Subcutaneous abdominal adipose tissue (tissue), 5 donors: ENCODE results near the gene GPR107.
A peak's percentile ranks its signal among the peaks of the same experiment; 100 is the strongest.
"Not testable (repeated sequence)": the region's sequence is repeated elsewhere in the genome, so short reads cannot be mapped to it uniquely, and the experiment has no call there.

ENCODE experiments used
- H3K27ac ChIP-seq: one replicate; pipeline ENCODE4 v1.7.0; 2013; ENCODE audit warnings: low read depth, mild to moderate bottlenecking, inconsistent platforms, low read length, moderate library complexity
- H3K27me3 ChIP-seq, 5 donors: one replicate each; pipeline ENCODE4 v1.7.0; 2013; ENCODE audit warnings: low read length in 5 of 5, inconsistent platforms in 1 of 5; ENCODE audit not compliant: control insufficient read depth in 5 of 5, insufficient read depth in 4 of 5
- H3K36me3 ChIP-seq, 5 donors: one replicate each; pipeline ENCODE4 v1.7.0; 2013; ENCODE audit warnings: low read length in 5 of 5; ENCODE audit not compliant: control insufficient read depth in 5 of 5, insufficient read depth in 5 of 5
- H3K4me1 ChIP-seq, 5 donors: one replicate each; pipeline ENCODE4 v1.7.0; 2013; ENCODE audit warnings: low read length in 5 of 5, mild to moderate bottlenecking in 3 of 5, moderate library complexity in 1 of 5; ENCODE audit not compliant: control insufficient read depth in 5 of 5, insufficient read depth in 5 of 5
- H3K4me3 ChIP-seq, 5 donors: one replicate each; pipeline ENCODE4 v1.7.0; 2013; ENCODE audit warnings: low read length in 5 of 5, low read depth in 1 of 5
- H3K9ac ChIP-seq, 5 donors: one replicate each; pipeline ENCODE4 v1.7.0; 2013; ENCODE audit warnings: low read length in 5 of 5, mild to moderate bottlenecking in 4 of 5, moderate library complexity in 3 of 5
- H3K9me3 ChIP-seq, 5 donors: one replicate each; pipeline ENCODE4 v1.7.0; 2013; ENCODE audit warnings: low read length in 5 of 5; ENCODE audit not compliant: control insufficient read depth in 5 of 5
- donor health status: healthy.
- donor health status: healthy.
- donor health status: healthy.
- donor health status: healthy.
- donor health status: healthy.

Gene GPR107

GRCh38 chr9:130053504-130054324 is at the start of gene GPR107:
TSS of gene GPR107 (plus strand) at chr9:130053906. CDS start at chr9:130053933, 27 bp downstream.
- Histone ChIP-seq H3K36me3 (peaks cover 0 to 7% (median 4%) of the 10 kb centered on the region in 5 donors), H3K4me3 (peak within 1 kb of the TSS; percentile 90 to 96 (median 94)), H3K27ac (peak within 1 kb of the TSS; percentile 84), H3K4me1 (peaks cover 4 to 30% (median 24%) of the 10 kb centered on the region in 5 donors), H3K9ac (peak within 1 kb of the TSS; percentile 77 to 94 (median 93)), H3K9me3 (no peaks in the 10 kb centered on the region), H3K27me3 (no peaks in the 10 kb centered on the region)

GRCh38 chr9:130003943-130004552 is 49.7 kb upstream of the GPR107 start:
- peaks cover 0 to 2% (median 0%) of the 10 kb centered on the region in 5 donors for H3K4me1 ChIP-seq
- no peaks in the 10 kb centered on the region for H3K9me3 ChIP-seq
- no peak overlapping the region for H3K4me3 ChIP-seq
- H3K36me3 ChIP-seq = peaks cover 0 to 3% (median 0%) of the 10 kb centered on the region in 5 donors
- no peak overlapping the region for H3K9ac ChIP-seq
- no peaks in the 10 kb centered on the region for H3K27me3 ChIP-seq
- no peak overlapping the region for H3K27ac ChIP-seq

- H3K9me3 ChIP-seq, H3K27me3 ChIP-seq, H3K36me3 ChIP-seq, H3K4me3 ChIP-seq, H3K4me1 ChIP-seq, H3K9ac ChIP-seq, H3K27ac ChIP-seq: not testable (repeated sequence)
These were observed 46.8 kb upstream of the GPR107 start for GRCh38 chr9:130006952-130007351.

- Histone ChIP-seq H3K36me3 (no peaks in the 10 kb centered on the region), H3K9ac (no peak overlapping the region), H3K27me3 (no peaks in the 10 kb centered on the region), H3K4me3 (no peak overlapping the region), H3K27ac (no peak overlapping the region), H3K4me1 (no peaks in the 10 kb centered on the region), H3K9me3 (peaks cover 0 to 5% (median 0%) of the 10 kb centered on the region in 5 donors)
These were observed 45.2 kb upstream of the GPR107 start for GRCh38 chr9:130008538-130008937.

GRCh38 chr9:130009546-130009945 is 44.2 kb upstream of the GPR107 start:
- not testable (repeated sequence) for H3K27me3 ChIP-seq, H3K27ac ChIP-seq, H3K9me3 ChIP-seq, H3K9ac ChIP-seq, H3K4me1 ChIP-seq, H3K4me3 ChIP-seq, H3K36me3 ChIP-seq

GRCh38 chr9:130010151-130010988 is 43.3 kb upstream of the GPR107 start:
- Histone ChIP-seq H3K4me3 (no peak overlapping the region), H3K36me3 (no peaks in the 10 kb centered on the region), H3K27ac (no peak overlapping the region), H3K4me1 (no peaks in the 10 kb centered on the region), H3K27me3 (no peaks in the 10 kb centered on the region), H3K9me3 (peaks cover 0 to 5% (median 0%) of the 10 kb centered on the region in 5 donors), H3K9ac (no peak overlapping the region)

- no peaks in the 10 kb centered on the region for H3K27me3 ChIP-seq
- peaks cover 0 to 5% (median 0%) of the 10 kb centered on the region in 5 donors for H3K9me3 ChIP-seq
- no peaks in the 10 kb centered on the region for H3K36me3 ChIP-seq
- no peaks in the 10 kb centered on the region for H3K4me1 ChIP-seq
- H3K4me3 ChIP-seq = no peak overlapping the region
- no peak overlapping the region for H3K27ac ChIP-seq
- H3K9ac ChIP-seq = no peak overlapping the region
These were observed 40.4 kb upstream of the GPR107 start for GRCh38 chr9:130013326-130013725.

GRCh38 chr9:130015353-130016019 is 38.2 kb upstream of the GPR107 start:
- Histone ChIP-seq H3K36me3 (no peaks in the 10 kb centered on the region), H3K4me3 (no peak overlapping the region), H3K9me3 (peaks cover 0 to 5% (median 0%) of the 10 kb centered on the region in 5 donors), H3K4me1 (no peaks in the 10 kb centered on the region), H3K9ac (no peak overlapping the region), H3K27me3 (no peaks in the 10 kb centered on the region), H3K27ac (no peak overlapping the region)

GRCh38 chr9:130017076-130017475 is 36.6 kb upstream of the GPR107 start:
- no peak overlapping the region for H3K27ac ChIP-seq
- H3K9ac ChIP-seq = no peak overlapping the region
- H3K36me3 ChIP-seq = no peaks in the 10 kb centered on the region
- H3K4me1 ChIP-seq = peaks cover 0 to 6% (median 0%) of the 10 kb centered on the region in 5 donors
- no peak overlapping the region for H3K4me3 ChIP-seq
- peaks cover 0 to 2% (median 0%) of the 10 kb centered on the region in 5 donors for H3K9me3 ChIP-seq
- no peaks in the 10 kb centered on the region for H3K27me3 ChIP-seq
